ENCODE results near the gene KCNAB2. TPM values are rescaled to one million over a fixed set of nuclear protein-coding genes. Genes with fewer than 3 reads are reported as not detected.
"Not testable (repeated sequence)": the region's sequence is repeated elsewhere in the genome, so short reads cannot be mapped to it uniquely, and the experiment has no call there.

The KCNAB2 gene
- polyA plus RNA-seq, 3 donors, result 11.5 to 178 (median 22.7) TPM

DNA sequence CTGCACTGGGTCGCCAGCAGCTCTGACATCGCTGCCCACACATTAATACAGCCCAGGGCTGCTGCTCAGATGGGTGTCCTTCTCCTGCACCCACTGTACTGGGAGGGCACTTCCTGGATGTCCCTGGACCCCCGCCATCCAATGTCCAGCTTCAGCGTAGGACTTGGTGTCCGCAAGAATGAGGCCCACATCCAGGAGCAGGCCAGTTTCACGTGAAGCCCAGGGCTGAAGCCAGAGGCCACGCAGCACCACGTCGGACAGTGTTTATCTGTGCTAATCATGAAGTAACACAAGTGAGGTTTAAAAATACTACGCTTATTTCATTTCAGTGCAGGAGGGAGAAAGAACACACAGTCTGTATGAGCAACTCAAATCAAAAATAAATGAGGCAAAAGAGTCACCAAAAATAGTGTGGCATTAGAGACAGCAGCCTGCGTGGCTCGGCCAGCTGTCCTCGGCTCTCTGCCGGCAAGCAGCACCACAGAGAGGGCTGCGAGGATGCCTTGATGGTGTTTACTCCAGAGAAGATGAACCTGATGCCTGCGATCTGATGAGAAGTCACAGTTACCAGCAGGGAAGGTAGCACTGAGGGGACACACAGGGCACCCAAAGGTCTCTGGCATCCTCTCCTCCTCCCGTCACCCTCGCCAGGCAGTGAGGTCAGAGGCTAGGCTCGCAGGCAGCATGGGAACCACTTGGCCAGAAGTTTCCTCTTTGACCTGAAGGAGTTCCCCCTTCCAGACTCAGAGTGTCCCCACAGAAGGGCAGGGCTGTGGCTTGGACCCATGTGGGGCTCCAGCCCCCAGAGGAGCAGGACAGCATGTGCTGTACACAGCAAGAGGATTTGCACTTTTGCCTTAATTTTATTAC lies 31.3 kb upstream of the KCNAB2 start:
- Histone ChIP-seq H3K79me2 (ENCODE audit: insufficient read depth, low read length) (no peaks in the 10 kb centered on the region), H3K27ac (ENCODE audit: low read depth in 1 of 2, low read length in 2 of 2) (peak overlapping the region; percentile 29 to 73), H3K4me3 (replicated peaks in 1 of 3; ENCODE audit: low read depth in 2 of 3, low read length in 3 of 3) (no peak overlapping the region), H3K27me3 (ENCODE audit: control insufficient read depth in 2 of 2, insufficient read depth in 2 of 2, low read length in 2 of 2) (no peaks in the 10 kb centered on the region), H3K9ac (ENCODE audit: insufficient read depth, low read length, poor library complexity, severe bottlenecking) (peak overlapping the region; percentile 6), H2AFZ (ENCODE audit: insufficient read depth, low read depth, low read length, poor library complexity, severe bottlenecking) (no peak overlapping the region), H4K20me1 (ENCODE audit: insufficient read depth, low read length) (peaks cover 10% of the 10 kb centered on the region), H3K4me1 (ENCODE audit: control insufficient read depth in 1 of 2, insufficient read depth in 2 of 2, low read length in 2 of 2) (peaks cover 16 to 23% of the 10 kb centered on the region in 2 donors), H3K36me3 (replicated peaks in 1 of 2; ENCODE audit: control insufficient read depth in 1 of 2, insufficient read depth in 2 of 2, low read length in 2 of 2) (peaks cover 0 to 24% of the 10 kb centered on the region in 2 donors), H3K4me2 (replicated peaks; ENCODE audit: extremely low read depth, low read length, poor library complexity, severe bottlenecking) (no peak overlapping the region), H3K9me3 (replicated peaks in 1 of 2; ENCODE audit: control insufficient read depth in 1 of 2, insufficient read depth in 1 of 2, low read length in 2 of 2) (no peaks in the 10 kb centered on the region)
- H3K4me1 Mint-ChIP-seq, result peaks cover 20% of the 10 kb centered on the region
- 82% methylated on average over 18 of the region's 19 CpGs for WGBS (ENCODE audit: insufficient coverage)
- H3K27ac Mint-ChIP-seq, result peak overlapping the region; percentile 68 to 91 (median 81)
- peaks cover 20 to 35% of the 10 kb centered on the region in 2 donors for H3K36me3 Mint-ChIP-seq
- H3K4me3 Mint-ChIP-seq, result peak overlapping the region; percentile 24 to 76
- peaks cover 0 to 3% (median 2%) of the 10 kb centered on the region in 3 donors for H3K27me3 Mint-ChIP-seq (ENCODE audit: low read depth in 3 of 3)
- intact Hi-C loops (cut with micrococcal nuclease), result no loop called here
- DNase-seq, result peak; percentile 68 to 76 (median 73)
- TF ChIP-seq, protein P1, sequence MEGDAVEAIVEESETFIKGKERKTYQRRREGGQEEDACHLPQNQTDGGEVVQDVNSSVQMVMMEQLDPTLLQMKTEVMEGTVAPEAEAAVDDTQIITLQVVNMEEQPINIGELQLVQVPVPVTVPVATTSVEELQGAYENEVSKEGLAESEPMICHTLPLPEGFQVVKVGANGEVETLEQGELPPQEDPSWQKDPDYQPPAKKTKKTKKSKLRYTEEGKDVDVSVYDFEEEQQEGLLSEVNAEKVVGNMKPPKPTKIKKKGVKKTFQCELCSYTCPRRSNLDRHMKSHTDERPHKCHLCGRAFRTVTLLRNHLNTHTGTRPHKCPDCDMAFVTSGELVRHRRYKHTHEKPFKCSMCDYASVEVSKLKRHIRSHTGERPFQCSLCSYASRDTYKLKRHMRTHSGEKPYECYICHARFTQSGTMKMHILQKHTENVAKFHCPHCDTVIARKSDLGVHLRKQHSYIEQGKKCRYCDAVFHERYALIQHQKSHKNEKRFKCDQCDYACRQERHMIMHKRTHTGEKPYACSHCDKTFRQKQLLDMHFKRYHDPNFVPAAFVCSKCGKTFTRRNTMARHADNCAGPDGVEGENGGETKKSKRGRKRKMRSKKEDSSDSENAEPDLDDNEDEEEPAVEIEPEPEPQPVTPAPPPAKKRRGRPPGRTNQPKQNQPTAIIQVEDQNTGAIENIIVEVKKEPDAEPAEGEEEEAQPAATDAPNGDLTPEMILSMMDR (IDR thresholded peaks at IDR 0.05), result no peak
- peaks cover 0 to 2% (median 0%) of the 10 kb centered on the region in 7 donors for H3K9me3 Mint-ChIP-seq

DNA sequence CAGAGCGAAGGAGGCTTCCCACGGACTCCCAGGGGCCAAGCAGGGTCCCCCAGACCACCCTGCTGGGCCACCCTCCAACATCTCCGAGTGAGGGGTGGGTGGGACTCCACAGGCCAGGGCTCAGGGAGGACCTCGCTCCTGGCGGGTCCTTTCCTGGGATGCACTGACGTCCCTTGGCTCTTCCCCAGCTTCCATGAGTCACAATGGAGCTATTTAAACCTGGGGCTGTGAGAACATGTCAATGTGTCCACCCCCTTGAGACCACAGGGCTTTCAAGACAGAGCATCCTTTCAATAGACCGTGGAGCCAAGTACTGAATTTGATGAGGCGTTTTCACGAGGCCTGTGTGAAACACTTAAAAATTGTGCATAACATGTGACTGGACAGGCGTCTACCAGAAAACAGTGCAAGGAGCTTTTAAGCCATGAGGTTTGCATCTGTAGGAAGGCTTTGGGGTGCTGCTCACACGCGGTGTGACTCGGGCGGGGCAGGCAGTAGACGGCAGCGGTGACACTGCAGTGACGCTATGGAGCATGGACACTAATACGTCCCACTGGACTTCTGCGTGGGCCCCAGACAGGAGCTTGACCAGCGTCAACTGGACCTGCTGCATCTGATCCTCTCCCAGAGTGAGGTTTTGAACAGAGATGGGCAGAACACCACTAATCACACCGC lies 29.4 kb upstream of the KCNAB2 start:
- H3K9ac ChIP-seq (ENCODE audit: insufficient read depth, low read length, poor library complexity, severe bottlenecking), result no peak overlapping the region
- H3K4me3 ChIP-seq (replicated peaks in 1 of 3; ENCODE audit: low read depth in 2 of 3, low read length in 3 of 3), result no peak overlapping the region
- H2AFZ ChIP-seq (ENCODE audit: insufficient read depth, low read depth, low read length, poor library complexity, severe bottlenecking), result no peak overlapping the region
- TF ChIP-seq, protein P1 (IDR thresholded peaks at IDR 0.05), result no peak
- H3K4me3 Mint-ChIP-seq, result no peak overlapping the region
- H4K20me1 ChIP-seq (ENCODE audit: insufficient read depth, low read length), result peaks cover 4% of the 10 kb centered on the region
- H3K4me1 Mint-ChIP-seq, result peaks cover 18% of the 10 kb centered on the region
- intact Hi-C loops (cut with micrococcal nuclease), result no loop called here
- no peaks in the 10 kb centered on the region for H3K27me3 ChIP-seq (ENCODE audit: control insufficient read depth in 2 of 2, insufficient read depth in 2 of 2, low read length in 2 of 2)
- H3K9me3 Mint-ChIP-seq, result peaks cover 0 to 2% (median 0%) of the 10 kb centered on the region in 7 donors
- DNase-seq, result no peak
- H3K4me1 ChIP-seq (ENCODE audit: control insufficient read depth in 1 of 2, insufficient read depth in 2 of 2, low read length in 2 of 2), result peaks cover 16 to 23% of the 10 kb centered on the region in 2 donors
- no peaks in the 10 kb centered on the region for H3K9me3 ChIP-seq (replicated peaks in 1 of 2; ENCODE audit: control insufficient read depth in 1 of 2, insufficient read depth in 1 of 2, low read length in 2 of 2)
- peaks cover 0 to 3% (median 2%) of the 10 kb centered on the region in 3 donors for H3K27me3 Mint-ChIP-seq (ENCODE audit: low read depth in 3 of 3)
- H3K36me3 Mint-ChIP-seq, result peaks cover 30 to 38% of the 10 kb centered on the region in 2 donors
- no peak overlapping the region for H3K27ac ChIP-seq (ENCODE audit: low read depth in 1 of 2, low read length in 2 of 2)
- WGBS (ENCODE audit: insufficient coverage), result 93% methylated on average over 20 of the region's 21 CpGs
- no peak overlapping the region for H3K4me2 ChIP-seq (replicated peaks; ENCODE audit: extremely low read depth, low read length, poor library complexity, severe bottlenecking)
- peaks cover 0 to 28% of the 10 kb centered on the region in 2 donors for H3K36me3 ChIP-seq (replicated peaks in 1 of 2; ENCODE audit: control insufficient read depth in 1 of 2, insufficient read depth in 2 of 2, low read length in 2 of 2)
- no peaks in the 10 kb centered on the region for H3K79me2 ChIP-seq (ENCODE audit: insufficient read depth, low read length)
- H3K27ac Mint-ChIP-seq, result no peak overlapping the region

DNA sequence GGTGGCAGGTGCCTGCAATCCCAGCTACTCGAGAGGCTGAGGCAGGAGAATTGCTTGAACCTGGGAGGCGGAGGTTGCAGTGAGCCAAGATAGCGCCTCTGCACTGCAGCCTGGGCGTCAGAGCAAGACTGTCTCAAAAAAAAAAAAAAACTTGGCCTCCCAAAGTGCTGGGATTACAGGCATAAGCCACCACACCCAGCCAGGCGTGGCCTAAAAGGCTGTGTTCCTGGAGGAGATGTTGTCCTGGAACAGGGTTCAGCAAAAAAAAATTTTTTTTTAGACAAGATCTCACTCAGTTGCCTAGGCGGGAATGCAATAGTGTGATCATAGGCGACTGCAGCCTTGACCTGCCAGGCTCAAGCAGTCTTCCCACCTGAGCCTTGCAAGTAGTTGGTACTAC lies 28.0 kb upstream of the KCNAB2 start:
- peaks cover 18% of the 10 kb centered on the region for H3K4me1 Mint-ChIP-seq
- H2AFZ ChIP-seq (ENCODE audit: insufficient read depth, low read depth, low read length, poor library complexity, severe bottlenecking); H3K9me3 Mint-ChIP-seq; H3K27me3 ChIP-seq (ENCODE audit: control insufficient read depth in 2 of 2, insufficient read depth in 2 of 2, low read length in 2 of 2); H3K9ac ChIP-seq (ENCODE audit: insufficient read depth, low read length, poor library complexity, severe bottlenecking); H3K4me2 ChIP-seq (replicated peaks; ENCODE audit: extremely low read depth, low read length, poor library complexity, severe bottlenecking); intact Hi-C loops (cut with micrococcal nuclease); H3K27ac ChIP-seq (ENCODE audit: low read depth in 1 of 2, low read length in 2 of 2); DNase-seq; H3K4me3 ChIP-seq (replicated peaks in 1 of 3; ENCODE audit: low read depth in 2 of 3, low read length in 3 of 3); H4K20me1 ChIP-seq (ENCODE audit: insufficient read depth, low read length); H3K4me3 Mint-ChIP-seq; H3K9me3 ChIP-seq (replicated peaks in 1 of 2; ENCODE audit: control insufficient read depth in 1 of 2, insufficient read depth in 1 of 2, low read length in 2 of 2); H3K27ac Mint-ChIP-seq; H3K79me2 ChIP-seq (ENCODE audit: insufficient read depth, low read length); H3K27me3 Mint-ChIP-seq (ENCODE audit: low read depth in 3 of 3): not testable (repeated sequence)
- peaks cover 16 to 23% of the 10 kb centered on the region in 2 donors for H3K4me1 ChIP-seq (ENCODE audit: control insufficient read depth in 1 of 2, insufficient read depth in 2 of 2, low read length in 2 of 2)
- 100% methylated on average over 6 of the region's 7 CpGs for WGBS (ENCODE audit: insufficient coverage)
- peaks cover 0 to 28% of the 10 kb centered on the region in 2 donors for H3K36me3 ChIP-seq (replicated peaks in 1 of 2; ENCODE audit: control insufficient read depth in 1 of 2, insufficient read depth in 2 of 2, low read length in 2 of 2)
- peaks cover 30 to 40% of the 10 kb centered on the region in 2 donors for H3K36me3 Mint-ChIP-seq
